CD4-positive, alpha-beta T cell treated with Interleukin-1 beta for 1 hour (primary cell): ENCODE measurements around the gene OR4E2.
"Not testable (repeated sequence)": the region's sequence is repeated elsewhere in the genome, so short reads cannot be mapped to it uniquely, and the experiment has no call there.

Experiments used
- DNase-seq, 2 donors: peaks; one replicate each; pipeline ENCODE4 v3.0.0-alpha.2; 2020 to 2022

Gene OR4E2, protein sequence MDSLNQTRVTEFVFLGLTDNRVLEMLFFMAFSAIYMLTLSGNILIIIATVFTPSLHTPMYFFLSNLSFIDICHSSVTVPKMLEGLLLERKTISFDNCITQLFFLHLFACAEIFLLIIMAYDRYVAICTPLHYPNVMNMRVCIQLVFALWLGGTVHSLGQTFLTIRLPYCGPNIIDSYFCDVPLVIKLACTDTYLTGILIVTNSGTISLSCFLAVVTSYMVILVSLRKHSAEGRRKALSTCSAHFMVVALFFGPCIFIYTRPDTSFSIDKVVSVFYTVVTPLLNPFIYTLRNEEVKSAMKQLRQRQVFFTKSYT

DNA sequence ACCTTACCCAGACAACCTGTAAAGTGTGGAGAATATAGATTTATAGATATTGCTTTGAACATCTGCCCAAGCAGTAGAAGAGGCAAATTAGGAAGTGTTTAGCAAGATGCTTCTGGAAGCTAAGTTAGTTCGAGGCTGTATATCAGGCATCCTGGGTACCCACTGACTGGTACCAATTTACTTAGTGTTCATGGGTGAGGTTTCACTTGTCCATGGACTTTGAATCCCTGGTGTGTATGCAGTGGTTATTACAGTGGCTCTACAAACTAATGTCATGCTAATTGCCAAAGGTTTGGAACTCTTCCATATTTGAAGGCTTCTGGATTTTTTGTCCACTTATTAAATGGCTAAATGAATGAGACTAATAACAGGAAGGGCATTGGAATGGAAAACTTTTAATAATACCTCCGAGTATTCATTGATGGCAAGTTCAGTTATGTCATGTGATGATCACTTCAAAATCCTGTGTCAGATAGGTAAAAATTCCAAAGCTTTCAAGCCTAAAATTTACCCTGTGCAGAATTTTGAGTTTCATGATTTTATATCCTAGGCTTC is at the start of gene OR4E2:
TSS of gene OR4E2 (plus strand) at position 505 of the 555 bp plus-strand sequence. CDS start 11,248 bp downstream, outside the sequence.
- no peak for DNase-seq

DNA sequence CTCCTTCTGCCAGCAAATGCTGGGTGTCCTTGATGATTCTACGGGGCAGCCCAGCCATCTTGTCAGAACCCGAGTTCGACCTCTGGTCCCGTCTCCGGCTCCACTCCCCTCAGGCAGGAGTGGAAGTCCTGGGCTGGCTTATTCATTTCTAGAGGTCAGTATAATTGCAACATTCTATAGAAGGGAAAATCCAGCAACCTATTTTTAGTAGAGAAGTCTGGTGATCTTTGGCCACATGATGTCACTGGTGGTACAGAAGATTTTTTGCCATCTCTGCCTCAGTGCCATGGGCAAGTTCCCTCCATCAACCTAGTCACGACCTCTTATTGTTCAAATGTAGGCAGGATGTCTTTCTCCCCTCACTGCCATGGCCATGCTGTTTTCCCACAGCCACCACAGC is 41.3 kb upstream of the OR4E2 start:
- DNase-seq, result no peak

DNA sequence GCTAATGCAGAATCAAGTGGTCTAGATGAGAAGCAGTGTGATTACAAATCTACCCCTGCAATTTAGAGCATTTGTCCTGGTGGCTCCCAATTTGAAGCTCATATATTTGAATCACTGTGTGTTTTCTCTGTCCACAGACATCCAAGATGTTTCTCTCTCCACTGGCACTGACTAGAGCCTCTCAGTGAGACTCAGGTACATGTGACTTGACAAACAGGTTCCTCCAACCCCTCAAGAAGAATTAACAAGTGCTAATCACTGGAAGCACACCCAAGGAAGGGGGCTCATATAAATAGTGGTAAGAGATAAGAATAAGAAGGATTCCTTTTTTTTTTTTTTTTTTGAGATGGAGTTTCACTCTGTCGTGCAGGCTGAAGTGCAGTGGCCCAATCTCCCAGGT is 39.4 kb upstream of the OR4E2 start:
- no peak for DNase-seq

DNA sequence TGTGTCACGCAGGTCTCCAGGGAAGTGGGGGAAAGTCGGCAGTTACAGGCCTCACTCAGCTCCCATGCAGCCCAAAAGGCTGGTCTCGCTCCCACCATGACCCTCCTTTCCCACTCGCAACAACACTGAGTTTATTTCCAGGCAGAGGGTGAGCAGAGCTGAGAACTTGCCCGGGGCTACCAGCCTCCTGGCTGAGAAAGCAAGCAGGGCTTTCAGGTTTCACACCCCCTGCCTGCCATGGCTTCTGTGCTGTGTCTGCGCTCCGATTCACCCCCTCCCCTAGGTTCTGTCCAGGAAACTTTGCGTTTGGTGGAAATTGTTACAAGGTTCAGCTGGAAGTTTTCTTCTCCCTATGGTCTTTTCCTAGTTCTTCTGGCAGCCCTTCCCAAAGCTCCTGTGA is 36.0 kb upstream of the OR4E2 start:
- no peak for DNase-seq

DNA sequence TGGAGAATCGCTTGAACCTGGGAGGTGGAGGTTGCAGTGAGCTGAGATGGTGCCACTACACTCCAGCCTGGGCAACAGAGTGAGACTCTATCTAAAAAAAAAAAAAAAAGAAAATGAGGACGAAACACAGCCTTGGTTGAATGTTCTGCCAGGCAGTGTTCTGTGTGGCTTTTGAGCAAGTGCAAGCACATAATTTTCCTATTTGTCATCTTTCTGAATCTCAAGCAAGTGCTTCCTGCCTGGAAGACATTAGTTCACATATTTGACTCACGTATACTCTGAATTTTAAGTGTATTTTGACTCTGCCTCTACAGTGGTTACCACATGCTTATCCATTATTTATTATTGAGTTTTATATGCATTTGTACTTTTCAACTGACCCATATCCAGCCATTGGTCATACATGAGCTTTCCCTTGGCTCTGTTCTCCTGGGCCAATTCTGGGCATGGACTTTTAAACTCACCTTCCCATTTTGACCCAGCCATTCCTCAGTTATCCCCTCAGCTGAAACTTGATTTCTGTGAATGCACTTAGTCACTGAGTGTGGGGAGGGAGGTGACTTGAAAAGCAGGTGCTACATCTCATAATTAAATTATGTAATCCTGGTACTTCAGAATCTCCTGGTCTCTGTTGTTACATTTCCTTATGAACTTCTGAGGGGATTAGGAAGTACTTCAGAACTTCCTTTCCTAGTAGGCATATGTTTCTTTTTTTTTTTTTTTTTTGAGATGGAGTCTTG is 27.0 kb upstream of the OR4E2 start:
- no peak for DNase-seq

DNA sequence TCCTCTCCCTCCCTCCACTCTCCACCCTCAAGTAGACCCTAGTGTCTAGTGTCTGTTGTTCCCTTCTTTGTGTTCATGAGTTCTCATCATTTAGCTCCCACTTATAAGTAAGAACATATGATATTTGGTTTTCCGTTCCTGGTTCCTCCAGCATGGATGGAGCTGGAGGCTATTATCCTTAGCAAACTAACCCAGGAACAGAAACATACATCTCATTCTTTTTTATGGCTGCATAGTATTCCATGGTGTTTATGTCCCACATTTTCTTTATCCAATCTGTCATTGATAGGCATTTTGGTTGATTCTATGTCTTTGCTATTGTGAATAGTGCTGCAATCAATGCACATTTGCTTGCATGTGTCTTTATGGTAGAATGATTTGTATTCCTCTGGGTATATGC is 23.1 kb upstream of the OR4E2 start:
- DNase-seq, result not testable (repeated sequence)

DNA sequence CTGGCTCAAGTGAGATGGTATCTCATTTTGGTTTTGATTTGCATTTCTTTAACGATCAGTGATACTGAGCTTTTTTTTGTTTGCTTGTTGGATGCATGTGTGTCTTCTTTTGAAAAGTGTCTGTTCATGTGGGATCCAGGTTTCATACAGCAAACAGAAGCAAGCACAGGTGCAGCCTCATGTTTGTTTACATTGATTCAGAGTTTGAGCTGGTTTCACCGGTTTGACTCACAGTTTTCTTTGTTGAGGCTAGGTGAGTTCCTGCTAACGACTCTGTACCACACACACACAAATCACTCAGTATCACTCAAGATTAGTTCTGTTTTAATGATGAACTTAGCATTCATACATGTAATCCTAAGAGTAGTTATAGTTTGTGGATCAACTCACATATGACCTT is 22.6 kb upstream of the OR4E2 start:
- no peak for DNase-seq

DNA sequence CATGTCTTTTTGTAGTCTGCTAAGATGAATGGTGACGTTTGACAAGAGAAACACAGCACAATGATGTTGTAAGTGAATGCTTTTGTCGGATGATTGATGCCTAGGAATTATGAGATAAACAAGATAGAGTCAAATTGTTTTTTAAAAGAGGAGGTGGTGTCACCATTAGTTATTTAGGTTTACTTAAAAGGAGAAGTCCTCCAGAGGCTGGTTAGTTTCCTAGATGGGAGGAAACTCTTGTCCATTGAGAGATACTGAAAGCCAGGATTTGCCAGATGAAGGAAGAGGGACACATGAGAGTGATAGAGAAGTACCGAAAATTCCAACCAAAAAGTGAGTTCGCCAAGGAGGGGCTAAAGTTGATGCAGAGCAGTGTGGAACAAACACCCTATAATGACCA is 18.8 kb upstream of the OR4E2 start, which contains the start of gene OR10G2:
TSS of gene OR10G2 (minus strand) at position 101 of the 400 bp plus-strand sequence. CDS start at position 3, 98 bp downstream.
- DNase-seq, result no peak

DNA sequence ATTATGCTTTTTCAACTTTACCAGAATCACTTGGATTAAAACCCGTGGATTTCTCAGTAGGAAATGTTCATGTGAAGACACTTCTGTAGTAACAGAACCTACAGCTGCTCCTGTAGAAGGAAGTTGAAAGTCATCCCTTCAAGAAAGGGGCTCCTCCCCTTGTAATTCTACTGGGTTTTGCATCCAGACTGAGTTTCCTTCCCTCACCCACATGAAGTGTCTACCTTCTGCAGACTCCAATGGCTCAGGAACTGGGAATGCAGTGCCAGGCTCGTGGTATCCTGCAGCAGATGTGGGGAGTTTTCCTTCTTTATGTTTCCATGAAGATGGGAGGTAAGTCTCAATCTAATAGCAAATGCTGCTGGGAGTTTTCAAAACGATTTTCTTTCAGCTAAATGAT is 11.0 kb upstream of the OR4E2 start:
- DNase-seq, result no peak

DNA sequence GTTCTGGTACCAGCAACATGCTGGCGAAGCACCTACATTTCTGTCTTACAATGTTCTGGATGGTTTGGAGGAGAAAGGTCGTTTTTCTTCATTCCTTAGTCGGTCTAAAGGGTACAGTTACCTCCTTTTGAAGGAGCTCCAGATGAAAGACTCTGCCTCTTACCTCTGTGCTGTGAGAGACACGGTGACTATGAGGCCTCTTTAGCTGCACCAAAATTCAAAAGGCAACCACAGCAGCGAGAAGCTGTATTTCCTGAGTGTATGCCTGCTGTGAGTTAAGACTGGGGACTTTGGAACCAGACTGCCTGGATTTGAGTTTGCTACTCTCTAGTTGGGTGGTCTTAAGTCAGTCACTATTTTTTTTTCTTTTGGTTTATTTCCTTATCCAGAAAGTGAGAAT is 10.2 kb upstream of the OR4E2 start:
- no peak for DNase-seq

DNA sequence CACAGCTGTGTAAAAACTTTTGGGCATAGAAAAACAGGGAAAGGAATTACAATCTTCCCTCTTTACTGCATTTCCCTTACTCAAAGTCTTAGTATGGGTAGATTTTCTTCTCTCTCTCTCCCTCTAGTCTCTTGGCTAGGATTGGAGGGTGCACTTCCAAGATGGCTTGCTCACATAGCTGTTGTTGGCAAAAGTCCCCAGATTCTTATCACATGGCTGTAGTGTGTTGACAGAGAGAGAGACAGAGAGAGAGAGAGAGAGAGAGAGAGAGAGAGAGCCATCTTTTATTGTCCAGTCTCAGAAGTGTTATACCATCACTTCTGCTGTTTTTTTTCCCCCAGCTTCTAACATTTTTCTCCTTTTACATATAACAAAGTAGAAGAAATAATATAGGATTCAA is 6.3 kb upstream of the OR4E2 start:
- no peak for DNase-seq

DNA sequence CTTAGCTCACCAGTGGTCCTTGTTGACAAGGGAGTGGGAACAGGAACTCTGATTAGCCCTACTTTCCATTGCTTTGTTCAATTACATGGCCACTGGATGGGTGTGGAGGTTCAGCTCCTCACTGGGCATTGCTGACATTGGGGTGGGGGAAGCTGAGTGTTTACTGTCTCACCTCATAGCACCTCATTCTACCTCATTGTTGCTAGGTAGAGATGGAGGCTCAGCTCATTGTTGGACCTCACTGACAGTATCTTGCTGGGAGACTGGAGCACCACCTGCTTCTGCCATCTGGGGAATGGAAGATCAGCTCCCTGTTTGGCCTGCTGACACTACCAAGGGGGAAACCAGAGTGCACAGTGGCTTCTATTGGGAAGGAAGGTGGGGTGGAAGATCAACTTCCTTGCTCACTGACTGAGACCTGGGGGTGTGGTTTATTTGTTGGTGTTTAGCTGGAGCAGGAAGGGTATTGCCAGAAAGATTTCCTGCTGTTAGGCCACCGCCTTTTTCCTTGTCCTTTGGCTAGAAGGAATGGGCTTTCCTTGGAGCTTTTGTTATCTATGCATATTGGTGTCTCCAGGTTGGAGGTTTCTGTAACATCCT is 1.3 kb upstream of the OR4E2 start:
- no peak for DNase-seq

DNA sequence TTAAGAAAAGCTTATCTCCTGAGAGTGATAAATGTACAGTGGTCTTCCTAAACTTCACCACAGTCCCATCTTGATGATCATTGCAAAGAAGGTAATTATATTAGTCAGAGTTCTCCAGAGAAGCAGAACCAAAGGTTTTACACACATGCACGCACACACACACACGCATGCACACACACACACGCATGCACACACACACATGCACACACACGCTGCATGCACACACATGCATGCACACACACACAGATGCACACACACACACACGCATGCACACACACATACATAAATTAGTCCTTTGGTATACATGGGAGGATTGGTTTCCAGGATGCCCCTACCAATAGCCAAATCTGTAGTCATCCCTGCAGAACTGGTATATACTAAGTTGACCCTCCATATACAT is 580 bp downstream of the OR4E2 start:
- no peak for DNase-seq

DNA sequence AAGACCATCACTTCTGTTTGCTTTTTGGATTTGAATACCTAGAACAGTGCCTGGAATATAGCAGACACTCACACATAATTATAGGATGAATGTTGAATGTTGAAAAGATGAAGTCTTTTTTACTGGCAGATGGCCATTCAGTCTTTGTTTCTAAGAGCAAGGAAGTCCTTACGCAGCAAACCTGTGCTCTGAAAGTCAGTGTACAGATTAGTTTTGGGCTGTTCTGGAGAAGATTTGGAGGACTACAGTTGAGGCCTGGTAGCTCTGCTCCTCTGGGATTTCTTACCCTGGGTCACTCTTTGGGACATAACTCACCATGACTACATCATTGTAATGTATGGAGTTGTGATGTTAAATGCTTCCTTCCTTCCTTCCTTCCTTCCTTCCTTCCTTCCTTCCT is 3.3 kb downstream of the OR4E2 start:
- DNase-seq, result no peak

DNA sequence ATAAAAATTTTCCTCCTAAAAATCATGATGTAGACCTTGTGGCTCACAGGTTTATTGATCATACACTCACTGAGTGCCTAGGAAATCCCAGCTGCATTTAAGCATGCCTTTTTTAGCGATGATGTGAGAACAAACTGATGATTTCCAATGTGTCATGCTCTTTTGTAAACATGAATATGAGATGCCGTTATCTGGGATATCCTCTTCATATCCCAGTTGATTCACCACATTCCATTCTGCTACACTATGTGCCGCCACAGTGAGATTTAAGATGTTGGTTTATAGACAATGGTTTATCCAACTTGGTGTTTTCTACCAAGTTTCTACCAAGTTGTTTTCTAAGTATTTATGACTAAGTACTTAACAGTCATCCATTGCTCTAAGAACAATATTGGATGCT is 14.7 kb downstream of the OR4E2 start:
- no peak for DNase-seq

DNA sequence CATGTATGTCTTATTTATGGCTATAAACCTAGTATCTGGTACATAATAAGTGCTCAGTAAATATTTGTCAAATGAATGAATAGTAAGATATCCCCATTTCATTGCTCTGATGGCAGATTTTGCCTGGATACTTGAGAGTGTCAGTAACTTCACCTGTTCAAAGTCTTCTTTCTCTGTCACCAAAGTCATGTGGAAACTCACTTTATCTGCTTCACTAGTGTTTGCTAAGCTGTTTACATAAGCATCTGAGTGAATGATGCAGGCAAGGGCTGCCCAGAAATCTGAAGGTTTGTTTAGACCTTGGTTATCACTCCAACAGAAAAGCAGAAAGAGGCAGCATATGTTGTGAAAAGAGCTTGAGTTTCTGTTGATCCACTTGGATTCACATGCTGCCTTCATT is 15.6 kb downstream of the OR4E2 start:
- DNase-seq, result no peak

DNA sequence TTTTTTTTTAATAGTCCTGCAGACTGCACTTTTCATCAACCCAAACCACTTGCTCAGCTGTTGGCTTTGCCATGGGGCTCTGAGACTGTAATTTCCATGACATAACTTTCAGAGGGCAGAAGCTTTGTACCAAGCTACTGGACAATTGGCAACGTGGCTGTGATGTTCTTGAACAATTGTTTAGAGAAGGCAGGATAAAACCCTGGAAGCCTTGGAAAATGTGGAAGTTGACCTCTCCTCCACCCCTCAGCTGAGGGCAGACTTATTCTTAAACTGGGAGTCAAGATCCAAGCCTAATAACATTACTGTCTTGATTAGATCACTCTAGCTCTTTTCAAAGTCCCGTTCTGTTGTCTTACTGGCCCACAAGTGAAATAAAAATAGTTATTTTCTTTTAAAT is 17.7 kb downstream of the OR4E2 start:
- no peak for DNase-seq

DNA sequence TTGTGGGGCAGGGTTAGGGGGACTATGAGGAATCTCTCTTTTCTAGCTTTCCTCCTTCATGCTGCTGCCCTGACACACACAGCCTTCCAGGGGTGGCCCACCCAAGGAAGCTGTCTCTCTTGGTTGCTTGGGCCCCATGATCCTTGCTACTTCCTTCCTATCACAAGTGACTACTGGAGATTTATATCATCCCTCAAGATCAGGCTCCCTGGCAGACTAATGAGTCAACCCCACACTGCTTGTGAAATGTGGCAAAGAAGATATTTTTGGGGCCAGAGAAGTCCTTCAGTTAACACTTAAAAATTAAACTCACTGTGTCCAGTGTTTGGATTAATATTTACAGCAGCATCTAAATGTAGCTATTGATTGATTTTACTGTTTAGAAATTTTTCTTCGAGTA is 18.5 kb downstream of the OR4E2 start:
- DNase-seq, result no peak

DNA sequence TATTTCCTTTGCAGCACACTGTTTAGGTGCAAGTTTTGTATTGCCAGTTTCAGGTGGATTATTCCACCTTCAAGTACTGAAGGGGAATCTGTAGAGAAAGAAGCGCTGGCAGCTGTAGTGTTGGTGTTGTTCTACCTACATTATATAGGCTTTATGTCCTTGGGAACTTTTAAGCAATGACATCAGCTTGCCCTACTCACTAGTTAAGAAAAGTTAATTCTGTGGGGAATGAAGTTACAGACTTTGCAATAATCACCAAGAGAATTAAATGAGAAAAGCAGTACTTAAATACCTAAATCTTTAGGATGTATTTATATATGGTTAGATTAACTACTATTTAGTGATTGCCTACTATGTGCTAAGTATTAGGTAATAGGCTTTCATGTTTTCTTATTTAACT is 20.1 kb downstream of the OR4E2 start, which contains the start of gene OR4E1:
TSS of gene OR4E1 (minus strand) at position 101 of the 400 bp plus-strand sequence. CDS start 2,883 bp downstream, outside the sequence.
- DNase-seq, result no peak

DNA sequence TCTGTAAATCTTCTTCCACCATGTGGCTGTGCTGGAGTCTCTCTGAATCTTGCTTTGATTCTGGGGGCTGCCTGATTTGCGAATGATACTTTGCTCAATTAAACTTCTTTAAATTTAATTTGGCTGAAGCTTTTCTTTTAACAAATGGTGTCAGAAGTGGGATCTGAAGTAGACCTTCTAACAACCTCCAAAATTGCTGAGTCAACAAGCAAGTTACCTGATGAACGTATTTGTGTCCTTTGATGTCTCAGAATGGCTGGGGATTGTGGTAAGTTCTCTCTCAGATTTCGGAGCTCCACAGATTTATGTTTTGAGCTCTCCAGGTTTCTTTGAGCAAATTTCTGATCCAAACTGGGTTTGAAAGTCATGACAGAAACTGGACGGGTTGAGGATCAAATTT is 21.9 kb downstream of the OR4E2 start:
- DNase-seq, result no peak

DNA sequence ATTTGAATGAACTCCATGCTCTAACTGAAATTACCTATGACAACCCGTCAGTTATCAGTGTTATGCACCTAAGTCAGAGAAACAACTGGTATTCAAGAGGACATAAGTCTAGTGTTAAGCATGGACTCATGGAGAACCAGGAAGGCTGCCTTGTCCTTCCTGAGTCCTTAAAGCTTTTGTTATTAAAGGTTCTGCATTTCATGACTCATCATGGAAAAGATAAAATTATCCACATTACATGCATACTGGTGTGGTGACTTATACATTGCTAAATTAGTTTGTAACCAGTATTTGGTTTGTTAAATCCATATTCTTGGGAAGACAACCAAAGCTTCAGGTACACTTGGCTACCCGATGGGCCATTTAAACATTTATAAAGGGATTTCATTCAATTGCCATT is 26.4 kb downstream of the OR4E2 start:
- no peak for DNase-seq

DNA sequence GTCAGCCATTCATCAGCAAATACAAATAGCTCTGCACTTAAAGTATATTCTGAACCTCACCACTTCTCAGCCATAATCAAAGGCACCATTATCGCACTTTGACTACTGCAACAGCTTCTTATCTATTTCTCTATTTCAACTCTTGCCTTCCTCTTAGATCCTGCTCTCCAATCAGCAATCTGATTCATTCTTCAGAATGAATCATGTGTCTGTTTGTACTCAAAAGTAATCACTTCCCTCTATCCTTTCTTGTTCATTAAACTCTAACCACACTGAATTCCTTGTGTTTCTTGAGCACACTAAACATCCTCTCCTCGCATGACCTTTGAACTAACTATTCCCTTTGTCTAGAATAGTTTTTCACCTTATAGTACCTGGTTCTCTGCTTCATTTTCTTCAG is 32.8 kb downstream of the OR4E2 start:
- no peak for DNase-seq

DNA sequence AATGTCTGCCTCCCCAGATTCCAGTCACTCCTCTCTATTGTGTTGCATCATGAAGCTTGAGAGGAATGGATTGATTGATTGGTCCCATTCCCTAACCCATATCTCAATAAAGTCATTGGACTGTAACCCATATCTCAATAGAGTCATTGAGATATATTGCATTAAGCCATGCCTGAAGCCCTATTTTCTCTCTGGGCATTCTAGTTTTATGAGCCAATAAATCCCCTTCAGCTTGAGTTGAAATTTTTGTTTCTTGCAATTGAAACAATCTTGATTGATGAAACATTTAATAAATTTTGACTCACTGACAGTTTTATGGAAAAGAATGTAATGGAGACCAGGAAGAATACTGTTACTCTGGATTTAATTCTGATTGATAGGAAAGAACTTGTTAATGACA is 40.8 kb downstream of the OR4E2 start:
- DNase-seq, result no peak

DNA sequence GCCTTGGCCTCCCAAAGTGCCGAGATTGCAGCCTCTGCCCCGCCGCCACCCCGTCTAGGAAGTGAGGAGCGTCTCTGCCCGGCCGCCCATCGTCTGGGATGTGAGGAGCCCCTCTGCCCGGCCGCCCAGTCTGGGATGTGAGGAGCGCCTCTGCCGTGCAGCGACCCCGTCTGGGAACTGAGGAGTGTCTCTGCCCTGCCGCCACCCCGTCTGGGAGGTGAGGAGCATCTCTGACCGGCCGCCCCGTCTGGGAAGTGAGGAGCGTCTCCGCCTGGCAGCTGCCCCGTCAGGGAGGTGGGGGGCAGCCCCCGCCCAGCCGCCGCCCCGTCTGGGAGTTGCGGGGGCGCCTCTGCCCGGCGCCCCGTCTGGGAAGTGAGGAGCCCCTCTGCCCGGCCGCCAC is 44.0 kb downstream of the OR4E2 start:
- DNase-seq, result not testable (repeated sequence)
